ENCODE measurements around the gene MARK4.

GRCh38 chr19:45249261-45250033 is 1.6 kb upstream of the MARK4 start:
- TF ChIP-seq CTCF (IDR thresholded peaks at IDR 0.05) (no peak), POLR2A (IDR thresholded peaks at IDR 0.05; ENCODE audit: low read depth) (no peak)
